NCI-H510A (cell line): ENCODE data around the gene WFDC1.

Experiments
- DNase-seq: peaks from one replicate; lab custom pipeline; 2025; lab: John Stamatoyannopoulos, UW

Gene WFDC1

GRCh38 chr16:84272740-84273320, 21.8 kb upstream of the WFDC1 start:
- DNase-seq: no peak

GRCh38 chr16:84274515-84274914, 20.2 kb upstream of the WFDC1 start:
- DNase-seq: no peak

DNA sequence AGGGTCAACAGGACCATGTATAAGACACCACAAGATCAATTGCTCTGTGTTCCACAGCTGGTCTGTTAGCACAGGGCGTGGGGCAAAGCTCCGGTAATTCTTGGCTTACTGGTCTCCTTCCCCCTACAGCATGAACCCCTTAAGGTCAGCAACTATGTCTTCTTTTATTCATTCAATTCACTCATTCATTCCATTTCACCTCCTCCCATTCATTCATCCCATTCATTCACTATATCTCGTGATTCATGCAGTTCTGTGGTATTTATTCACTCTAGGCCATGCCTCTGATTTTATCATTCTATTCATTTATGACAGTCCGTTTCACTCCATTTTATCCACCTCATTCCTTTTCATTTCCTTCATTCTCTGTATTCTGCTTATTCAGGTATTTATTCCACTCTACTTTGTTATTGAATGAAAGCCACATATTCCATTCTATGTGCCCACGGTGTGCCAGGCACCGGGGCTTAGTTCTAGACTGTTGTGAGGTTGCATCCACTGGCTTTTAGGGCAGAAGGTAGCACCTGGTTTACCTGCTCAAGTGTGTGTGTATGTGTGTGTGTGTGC, 19.0 kb upstream of the WFDC1 start:
- DNase-seq: no peak

DNA sequence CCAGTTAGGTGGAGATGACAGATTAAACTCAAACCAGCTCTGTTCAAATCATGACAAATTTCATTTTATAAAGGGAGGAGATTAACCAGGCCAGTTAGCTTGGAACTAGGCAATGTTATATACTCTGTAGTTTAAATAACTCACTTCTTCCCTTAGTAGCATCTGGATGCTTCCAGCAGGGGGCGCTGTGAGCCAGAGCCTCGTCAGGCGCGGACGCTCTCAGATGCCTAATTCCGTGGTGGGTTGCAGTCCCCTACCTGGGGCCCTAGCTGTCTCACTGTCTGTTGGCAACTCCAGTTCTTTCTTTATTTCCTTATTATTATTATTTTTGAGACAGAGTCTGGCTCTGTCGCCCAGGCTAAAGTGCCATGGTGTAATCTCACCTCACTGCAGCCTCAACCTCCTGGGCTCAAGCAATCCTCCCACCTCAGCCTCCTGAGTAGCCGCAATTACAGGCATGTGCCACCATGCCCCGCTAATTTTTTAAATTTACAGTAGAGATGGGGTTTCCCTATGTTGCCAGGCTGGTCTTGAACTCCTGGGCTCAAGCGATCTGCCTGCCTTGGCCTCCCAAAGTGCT, 17.3 kb upstream of the WFDC1 start:
- no peak for DNase-seq

DNA sequence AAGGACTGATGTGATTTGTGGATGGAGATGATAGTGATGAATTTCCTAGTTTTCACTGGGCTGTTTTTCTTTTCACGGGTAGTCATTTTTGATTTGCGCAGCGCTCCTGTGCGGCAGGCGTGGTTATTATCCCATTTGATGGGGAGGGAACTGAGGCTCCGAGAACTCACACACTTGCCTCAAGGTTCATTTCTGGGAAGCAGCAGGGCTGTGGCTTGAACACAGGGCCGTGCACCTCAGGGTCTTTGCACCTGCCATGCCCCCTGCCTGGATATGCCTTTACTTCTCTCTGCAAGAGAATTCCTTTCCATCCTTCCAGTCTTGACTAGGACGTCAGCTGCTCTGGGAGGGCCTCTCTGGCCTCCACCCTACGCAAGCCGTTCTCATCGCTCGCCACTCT, 16.3 kb upstream of the WFDC1 start:
- DNase-seq: no peak

DNA sequence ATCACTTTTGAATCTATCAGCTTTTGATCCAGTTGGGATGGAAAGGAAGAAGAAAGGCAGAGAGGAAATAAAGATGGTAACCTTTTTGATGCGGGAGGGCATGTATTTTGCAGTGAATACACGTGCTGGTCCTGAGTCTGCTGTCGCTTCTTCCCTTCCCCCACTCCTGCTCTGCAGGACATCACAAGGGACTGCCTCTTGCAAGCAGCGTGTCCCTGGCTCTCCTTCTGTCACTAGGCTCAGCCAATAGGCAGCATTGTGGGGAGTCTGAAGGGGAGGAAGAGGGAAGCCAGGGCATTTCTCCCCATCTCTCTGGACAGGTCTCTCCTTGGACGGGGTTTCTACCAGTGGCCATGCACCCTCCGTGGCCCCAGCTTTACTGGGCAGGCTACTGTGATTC, 15.7 kb upstream of the WFDC1 start:
- no peak for DNase-seq

GRCh38 chr16:84279881-84280280, 14.8 kb upstream of the WFDC1 start:
- DNase-seq: no peak

DNA sequence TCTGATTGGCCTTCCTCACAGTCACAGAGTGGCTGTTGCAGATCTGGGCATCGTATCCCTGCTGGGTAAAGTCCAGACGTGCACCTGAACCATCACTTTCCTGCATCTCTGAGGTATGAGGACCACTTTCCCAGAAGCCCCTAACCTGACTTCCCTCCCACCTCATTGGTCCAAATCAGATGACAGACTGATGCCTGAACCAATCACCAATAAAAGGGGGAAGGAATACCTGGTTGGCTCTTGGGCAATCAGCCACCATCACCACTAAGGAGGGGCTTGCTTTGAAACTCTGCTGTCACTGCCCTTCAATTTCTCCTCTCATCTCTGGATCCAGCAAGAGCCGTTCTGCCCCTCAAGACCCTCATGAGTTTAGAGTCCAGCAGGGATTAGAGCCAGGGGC, 13.6 kb upstream of the WFDC1 start:
- DNase-seq: no peak

DNA sequence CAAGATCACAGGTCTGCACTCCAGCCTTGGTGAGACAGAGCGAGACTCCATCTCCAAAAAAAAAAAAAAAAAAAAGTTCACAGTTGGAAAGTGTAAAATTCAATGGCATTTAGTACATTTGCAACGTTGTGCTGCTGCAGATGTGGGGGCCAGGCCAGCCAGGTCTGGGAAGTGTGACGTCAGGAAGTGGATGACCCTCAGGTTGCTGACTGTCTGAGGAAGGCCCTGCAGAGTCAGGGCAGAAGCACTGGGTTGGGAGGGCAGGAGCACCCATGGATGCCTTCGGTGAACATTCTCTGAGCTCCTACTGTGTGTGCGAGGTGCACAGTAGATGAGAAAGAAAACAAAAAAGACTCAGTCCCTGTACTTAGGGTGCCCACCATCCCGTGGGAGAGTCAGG, 12.1 kb upstream of the WFDC1 start:
- DNase-seq: no peak

- DNase-seq: no peak
Observed at GRCh38 chr16:84283314-84284153, 11.1 kb upstream of the WFDC1 start.

DNA sequence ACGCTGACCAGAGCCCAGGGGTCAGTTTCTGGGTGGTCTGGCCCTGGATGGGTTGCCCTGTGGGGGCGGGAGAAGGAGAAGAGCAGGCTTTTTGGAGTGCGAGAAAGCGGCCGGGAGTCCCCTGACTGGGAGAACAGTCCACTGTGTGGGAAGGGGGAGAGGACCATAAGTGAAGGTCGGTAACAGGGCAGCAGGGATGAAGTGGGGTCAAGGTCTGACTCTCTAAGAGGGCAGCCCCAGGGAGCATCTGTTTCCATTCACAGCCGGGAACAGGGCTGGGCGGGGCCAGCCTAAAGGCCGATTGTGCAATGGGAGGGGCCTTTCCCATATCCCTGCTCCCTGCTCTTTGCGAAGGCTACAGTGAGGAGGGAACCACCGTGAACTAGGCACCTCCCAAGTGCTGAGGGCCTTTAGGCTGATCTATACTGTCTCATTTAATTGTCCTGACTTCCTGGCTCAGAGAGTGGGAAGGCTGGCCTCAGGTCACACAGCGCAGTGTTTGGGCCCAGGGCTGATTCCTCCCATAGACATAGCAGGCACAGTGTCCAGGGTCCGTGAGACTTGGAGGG, 10.4 kb upstream of the WFDC1 start:
- no peak for DNase-seq

GRCh38 chr16:84286578-84287240, 8.0 kb upstream of the WFDC1 start:
- DNase-seq: no peak

DNA sequence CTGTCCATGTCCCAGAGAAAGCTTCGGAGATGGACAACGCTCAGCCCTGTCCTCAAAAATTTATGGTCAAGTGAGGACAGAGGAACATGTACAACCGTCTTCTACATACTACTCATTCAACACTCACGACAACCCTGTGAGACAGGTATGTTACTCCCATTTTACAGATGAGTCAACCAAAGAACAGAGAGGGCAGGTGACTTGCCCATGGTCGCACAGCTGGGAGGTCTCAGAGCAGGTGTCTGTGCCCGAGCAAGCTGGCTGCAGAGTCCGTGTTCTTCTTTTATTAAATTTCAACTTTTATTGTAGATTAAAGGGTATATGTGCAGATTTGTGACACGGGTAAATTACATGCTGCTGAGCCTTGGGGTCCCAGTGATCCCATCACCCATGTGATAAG, 5.8 kb upstream of the WFDC1 start:
- no peak for DNase-seq

DNA sequence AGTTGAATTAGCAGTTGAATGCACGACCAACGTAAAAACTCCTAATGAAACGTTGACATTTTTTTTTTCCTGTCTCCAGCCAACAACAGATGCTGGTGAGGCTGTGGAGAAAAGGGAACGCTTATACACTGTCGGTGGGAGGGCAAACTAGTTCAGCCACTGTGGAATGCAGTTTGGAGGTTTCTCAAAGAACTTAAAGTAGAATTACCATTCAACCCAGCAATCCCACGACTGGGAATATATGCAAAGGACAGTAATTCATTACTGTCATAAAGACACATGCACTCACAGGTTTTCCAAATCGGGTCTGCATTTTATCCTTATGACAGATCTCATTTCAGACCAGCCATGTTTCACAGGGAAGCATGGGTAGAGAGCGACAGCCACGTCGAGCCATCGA, 3.5 kb upstream of the WFDC1 start:
- no peak for DNase-seq

- DNase-seq: no peak
Observed at GRCh38 chr16:84292011-84292410, 2.7 kb upstream of the WFDC1 start.

- DNase-seq: no peak
Observed at GRCh38 chr16:84293406-84293805, 1.3 kb upstream of the WFDC1 start.

GRCh38 chr16:84294117-84294516, 561 bp upstream of the WFDC1 start:
- no peak for DNase-seq

DNA sequence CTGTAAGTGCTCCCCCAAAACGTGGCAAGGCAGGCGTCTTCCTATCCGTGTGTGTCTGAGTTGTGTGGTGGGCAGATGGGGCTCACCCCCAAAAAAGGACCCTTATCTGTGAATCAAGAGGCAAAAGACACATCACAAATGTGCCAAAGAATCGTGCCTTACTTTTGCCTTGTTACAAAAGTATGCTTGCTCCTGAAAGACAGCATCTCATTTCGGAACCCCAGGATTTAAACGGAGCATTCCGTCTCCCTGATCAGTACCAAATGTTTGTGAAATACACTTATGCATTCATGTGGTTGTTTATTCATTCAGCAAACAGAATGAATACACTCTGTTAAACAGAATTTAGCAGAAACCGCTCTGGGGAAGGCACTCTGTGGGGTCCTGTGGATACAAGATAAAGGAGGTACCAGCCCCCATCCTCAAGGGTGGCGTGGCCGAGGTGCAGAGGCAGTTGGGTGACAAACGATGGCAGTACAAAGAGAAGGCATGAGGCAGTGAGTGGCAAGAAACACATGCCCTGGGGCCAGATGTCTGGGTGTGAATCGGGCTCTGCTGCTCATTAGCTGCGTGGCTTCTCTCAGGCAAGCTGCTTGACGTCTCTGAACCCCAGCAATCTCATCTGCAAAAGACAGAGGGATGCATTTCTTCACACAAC, 654 bp downstream of the WFDC1 start:
- DNase-seq: no peak

DNA sequence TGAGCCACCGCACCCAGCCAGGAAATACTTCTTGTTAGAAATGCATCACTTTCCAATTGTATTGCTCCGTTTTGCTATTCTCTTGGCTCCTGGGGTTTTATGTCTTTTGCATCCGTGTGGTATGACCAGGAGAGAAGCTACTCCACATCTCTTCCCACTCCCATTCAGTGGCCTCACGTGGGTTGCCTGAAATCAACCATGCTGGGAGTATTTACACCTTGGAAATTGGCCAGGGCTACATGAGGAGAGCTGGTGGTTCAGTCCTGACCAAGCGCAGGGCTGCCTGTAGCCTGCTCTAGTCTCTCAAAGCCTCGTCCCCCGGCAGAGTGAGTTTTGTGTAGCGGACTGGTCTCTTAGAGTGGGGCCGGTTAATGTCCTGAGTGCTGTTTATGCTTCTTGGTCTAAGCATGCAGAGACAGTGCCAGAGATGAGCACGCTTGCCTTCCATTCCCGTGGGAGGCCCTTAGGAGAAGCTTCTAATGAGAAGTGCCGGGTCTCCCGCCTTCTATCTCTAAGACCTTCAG, 3.8 kb downstream of the WFDC1 start:
- DNase-seq: no peak

DNA sequence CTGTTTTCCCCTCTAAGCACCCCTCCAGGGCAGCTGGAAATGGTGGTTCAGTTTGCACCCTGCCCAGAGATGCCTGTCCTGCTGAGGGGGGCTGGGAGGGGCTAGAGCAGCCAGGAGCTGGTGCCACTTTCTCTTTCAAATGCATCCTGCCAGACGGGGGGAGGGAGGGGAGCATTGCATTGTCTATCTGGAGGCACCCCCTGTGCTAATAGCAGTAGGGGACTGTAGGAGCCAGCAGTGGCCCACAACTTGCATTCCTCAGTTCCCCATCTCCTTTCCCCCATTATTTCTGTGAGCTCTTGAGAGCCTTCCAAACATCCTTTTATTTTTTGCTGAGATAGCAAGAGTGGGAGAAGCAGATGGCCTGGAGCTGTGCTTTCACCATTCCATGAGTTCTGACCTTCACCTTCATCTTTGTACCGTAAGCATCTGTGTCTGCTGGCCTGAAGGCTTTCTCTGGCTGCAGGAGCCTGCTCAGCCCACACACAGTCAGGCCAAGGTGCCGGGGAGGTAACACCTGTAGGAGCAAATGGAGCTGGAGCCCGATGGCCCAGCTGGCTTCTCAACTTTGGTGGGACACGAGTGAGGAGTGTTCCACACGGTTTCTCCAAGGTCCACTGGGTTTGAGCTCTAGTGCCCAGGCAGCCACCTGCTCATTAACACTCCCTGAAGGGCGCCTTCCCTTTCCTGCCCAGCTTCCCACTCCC, 5.2 kb downstream of the WFDC1 start:
- no peak for DNase-seq
